NCI-H2227 (cell line): Measurements from ENCODE around the gene UPB1.

Experiments
- DNase-seq: peaks from one replicate; lab custom pipeline; 2025; ENCODE audit not compliant: unreplicated experiment; lab: John Stamatoyannopoulos, UW

The UPB1 gene

DNA sequence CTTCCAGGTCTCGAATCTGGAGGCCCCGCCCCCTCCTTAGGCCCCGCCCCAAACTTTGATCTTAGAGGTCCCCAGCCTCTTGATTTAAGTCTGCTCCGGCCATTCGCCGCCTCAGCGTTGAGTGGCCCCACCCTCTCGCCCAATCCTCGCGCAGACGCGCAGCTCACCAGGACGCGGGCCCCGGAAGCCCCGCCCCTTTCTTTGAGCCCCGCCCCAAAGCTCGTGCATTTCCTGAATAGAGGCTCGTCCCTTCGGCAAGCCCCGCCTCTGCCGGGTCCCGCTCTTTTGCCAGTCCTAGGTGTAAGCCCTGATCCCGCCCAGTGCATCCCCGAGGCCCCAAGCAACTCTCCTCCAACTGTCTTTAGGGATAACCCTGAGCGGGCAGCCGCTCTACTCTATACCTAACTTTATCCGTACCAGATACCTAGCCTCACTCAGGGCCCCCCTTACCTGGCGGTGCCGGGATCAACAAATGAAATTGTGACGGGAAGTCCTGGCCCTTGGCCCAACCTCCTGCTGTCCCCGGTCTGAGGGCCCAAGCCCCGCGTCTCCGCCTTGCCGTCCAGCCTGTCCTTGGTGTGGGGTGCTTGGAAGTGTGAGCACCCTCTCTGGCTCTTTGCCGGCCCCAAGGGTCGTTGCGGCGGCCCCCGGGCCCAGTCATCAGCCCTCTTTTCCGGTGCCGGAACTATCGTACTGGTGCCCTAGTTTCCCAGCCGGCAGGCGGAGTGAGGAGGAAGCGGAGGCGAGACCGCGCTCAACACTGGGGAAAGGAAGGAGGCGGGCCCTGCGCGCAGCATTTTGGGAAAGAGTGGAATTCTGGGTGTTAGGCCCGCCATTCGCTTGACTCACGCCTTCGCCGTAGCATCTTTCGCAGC, 60.3 kb downstream of the UPB1 start, which contains the start of gene SNRPD3:
TSS of gene SNRPD3 (plus strand) at position 835 of the 875 bp plus-strand sequence. CDS start 1,676 bp downstream, outside the sequence.
- DNase-seq: peak; percentile 96

DNA sequence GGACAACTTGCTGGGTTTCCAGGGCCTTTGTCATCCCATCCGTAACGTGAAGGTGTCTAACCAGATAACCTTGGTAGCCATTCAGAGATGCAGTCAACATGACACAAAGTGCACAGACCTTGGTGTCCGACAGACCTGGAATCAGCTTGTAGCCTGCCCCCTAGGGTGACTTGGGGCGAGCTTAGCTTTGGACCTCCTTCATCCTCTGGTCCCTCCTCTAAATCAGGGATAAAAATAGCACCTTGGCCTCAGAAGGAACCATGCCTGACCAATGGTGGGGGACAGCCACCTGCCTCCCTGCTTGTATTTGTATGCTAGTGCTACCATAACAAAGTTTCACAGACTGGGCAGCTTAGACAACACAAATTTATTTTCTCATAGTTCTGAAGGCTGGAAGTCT, 64.3 kb downstream of the UPB1 start:
- DNase-seq: no peak

DNA sequence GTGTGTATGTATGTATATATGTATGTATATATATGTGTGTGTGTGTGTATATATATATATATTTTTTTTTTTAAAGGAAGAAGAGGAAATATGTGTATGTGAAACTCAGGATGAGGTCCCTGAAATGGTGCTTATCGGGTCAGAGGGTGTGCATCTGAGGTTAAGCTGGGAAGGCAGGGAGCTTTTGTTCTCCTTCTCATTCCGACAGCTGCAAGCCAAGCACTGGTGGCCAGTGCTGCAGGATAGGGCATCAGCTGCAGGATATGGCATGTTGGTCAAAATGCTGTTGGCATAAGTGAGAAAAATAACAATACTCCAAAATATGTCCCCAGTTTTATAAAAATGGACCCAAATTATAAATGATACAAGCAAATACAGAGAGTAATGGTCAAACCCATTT, 68.1 kb downstream of the UPB1 start:
- no peak for DNase-seq

DNA sequence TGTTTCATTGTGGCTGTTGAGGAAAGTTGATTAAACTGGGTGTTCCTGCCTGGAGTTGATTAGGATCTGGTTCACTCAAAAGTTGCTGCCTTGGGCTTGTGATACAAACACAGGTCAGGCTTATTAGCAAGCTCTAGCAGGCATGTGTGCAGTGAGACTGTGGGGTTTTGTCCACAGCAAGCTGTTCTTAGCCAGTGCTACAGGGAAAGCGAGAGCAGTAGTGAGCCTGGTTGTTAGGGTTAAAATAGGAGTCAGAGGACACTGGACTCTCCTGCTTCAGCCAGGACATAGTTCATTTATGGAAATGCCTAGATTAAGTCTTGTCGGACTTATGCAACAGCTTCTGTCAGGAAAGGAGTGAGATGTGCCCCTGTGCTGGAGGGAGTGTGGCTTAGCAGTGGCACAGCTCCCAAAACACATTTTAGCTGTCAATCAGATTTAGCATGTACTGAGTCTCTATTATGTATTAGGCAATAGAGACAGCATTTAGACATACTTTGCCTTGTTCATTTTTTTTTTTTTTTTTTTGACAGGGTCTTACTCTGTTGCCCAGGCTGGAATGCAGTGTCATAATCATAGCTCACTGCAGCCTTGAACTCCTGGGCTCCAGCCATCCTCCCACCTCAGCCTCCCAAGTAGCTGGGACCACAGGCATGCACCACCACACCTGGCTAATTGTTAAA, 69.4 kb downstream of the UPB1 start:
- no peak for DNase-seq

DNA sequence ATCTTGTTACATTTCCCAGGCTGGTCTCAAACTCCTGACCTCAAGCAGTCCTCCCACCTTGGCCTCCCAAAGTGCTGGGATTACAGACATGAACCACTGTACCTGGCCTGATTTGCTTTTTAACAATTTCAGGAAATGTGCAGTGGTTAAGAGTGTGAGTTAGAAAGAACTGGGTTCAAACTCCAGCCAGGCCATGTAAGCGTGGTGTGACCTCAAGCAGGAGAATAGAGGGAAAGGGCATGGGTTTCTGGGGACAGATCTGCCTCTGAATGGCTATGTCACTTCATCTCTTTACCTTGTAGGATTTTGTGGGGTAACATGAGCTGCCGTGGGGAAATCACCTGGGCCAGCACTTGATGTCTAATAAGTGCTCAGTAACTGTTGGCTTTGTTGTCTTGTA, 69.9 kb downstream of the UPB1 start:
- no peak for DNase-seq

DNA sequence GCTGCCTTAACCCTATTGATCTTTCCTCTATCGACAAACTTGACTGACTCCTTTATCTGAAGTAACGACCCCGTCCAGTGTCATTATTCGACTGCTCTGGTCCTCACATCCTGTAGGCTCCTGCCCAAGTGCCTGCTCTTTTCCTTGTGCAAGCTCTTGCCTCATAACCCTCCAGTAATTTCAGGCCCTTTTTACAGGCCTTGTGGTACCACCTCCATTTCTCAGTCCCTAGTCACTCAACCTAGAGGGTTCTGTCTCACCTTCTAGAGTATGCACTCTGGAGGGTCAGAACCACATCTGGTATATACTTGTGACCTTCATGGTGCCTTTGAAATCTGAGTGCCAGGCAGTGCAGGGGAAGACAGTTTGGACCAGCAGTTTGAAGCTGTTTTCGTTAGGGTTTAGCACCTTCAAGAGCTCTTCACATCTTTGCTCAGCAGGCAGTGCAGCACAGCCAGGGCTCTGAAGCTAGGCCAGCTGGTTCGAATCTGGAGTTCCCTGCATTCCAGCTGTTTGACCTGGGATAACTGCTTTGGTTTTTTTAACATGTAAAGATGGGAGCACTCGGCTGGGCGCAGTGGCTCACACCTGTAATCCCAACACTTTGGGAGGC, 71.9 kb downstream of the UPB1 start:
- DNase-seq: no peak

DNA sequence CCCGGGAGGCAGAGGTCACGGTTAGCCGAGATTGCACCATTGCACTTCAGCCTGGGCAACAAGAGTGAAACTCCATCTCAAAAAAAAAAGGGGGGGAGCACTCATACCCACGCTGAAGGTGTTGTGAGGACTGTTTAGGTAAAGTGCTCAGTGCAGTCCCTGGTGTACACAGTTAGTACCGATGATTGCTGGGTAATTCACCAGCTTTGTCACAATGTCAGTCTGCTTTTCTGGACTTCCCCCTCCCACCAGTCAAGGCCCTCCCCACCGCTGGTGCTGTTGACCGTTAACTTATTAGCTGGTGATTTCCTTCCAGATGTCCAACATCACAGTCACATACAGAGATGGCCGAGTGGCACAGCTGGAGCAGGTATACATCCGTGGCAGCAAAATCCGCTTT, 72.5 kb downstream of the UPB1 start:
- no peak for DNase-seq

DNA sequence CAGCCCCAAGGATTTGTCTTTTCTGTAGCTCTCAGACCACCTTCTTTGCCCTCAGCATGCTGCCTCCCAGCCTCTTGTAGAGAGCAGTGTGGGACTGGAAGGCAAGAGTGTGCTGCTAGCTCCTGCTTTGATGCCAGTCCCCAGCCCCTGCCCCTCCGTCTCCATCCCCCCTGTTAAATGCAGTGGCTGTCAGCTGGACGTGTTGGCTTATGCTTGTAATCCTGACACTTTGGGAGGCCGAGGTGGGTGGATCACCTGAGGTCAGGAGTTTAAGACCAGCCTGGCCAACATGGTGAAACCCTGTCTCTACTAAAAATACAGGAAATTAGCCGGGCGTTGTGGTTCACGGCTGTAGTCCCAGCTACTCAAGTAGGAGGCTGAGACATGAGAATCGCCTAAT, 76.1 kb downstream of the UPB1 start:
- no peak for DNase-seq

DNA sequence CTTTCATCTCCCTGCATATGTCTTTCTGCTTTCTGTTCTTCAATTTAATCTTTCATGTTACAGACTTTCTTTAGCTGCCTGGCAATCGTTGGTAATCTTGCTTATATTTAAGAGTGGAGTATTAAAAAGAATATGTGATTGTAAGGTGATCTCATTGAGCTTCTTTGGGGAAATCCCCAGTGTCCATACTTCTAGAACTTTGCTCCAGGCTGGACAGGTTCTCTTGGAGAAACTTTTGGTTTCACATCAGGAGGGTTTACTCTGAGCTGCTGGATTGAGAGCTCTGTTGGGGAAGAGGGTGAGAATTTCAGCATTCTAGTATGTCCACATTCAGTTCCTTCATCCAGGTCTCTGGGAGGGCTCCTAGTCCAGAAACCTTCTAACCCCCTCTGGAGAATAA, 81.6 kb downstream of the UPB1 start:
- no peak for DNase-seq
